GM06990 (cell line): Measurements from ENCODE around the gene MAIP1.

Experiments
- DNase-seq: peaks from one replicate; pipeline ENCODE4 v3.0.0-alpha.2; 2011; ENCODE audit not compliant: insufficient read length; ENCODE audit errors: extremely low read depth
- H3K27me3 ChIP-seq: replicated peaks from 2 replicates; pipeline ENCODE4 v1.6.0; 2011; ENCODE audit warnings: low read length; ENCODE audit not compliant: control insufficient read depth, insufficient read depth
- H3K36me3 ChIP-seq: 2 replicates; pipeline ENCODE4 v1.5.1; 2011; ENCODE audit warnings: low read length; ENCODE audit not compliant: control insufficient read depth, insufficient read depth
- H3K4me3 ChIP-seq: replicated peaks from 2 replicates; pipeline ENCODE4 v1.5.1; 2011; ENCODE audit warnings: low read depth, mild to moderate bottlenecking, control low read depth, low read length
- TF ChIP-seq, protein P1 (sequence below): IDR thresholded peaks from 2 replicates; pipeline ENCODE4 v1.5.1; 2011; ENCODE audit warnings: low read length, control low read depth, mild to moderate bottlenecking, inconsistent platforms; ENCODE audit not compliant: insufficient read depth, poor library complexity, severe bottlenecking

MAIP1 gene

DNA sequence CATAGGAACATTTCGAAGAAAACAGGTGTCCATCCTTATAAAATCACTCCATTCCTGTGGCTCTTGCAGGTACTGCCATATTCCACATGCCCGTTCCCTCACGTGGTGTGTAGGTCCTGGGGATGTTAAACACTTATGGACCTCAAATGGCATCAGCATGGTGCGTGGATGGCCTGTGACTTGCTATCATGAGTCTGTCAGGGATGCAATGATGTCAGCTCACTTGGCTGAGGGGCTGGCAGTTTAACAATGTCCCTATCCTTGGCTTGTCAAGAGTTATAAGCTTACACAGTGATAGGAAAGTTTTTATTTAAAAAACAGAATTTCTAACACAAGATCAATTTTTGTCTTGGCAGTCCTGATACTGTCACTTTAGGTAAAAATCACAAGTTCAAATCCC lies 28.8 kb downstream of the MAIP1 start:
- Histone ChIP-seq H3K27me3 (no peaks in the 10 kb centered on the region), H3K36me3 (no peaks in the 10 kb centered on the region), H3K4me3 (no peak overlapping the region)
- DNase-seq = no peak
- TF ChIP-seq, protein P1, sequence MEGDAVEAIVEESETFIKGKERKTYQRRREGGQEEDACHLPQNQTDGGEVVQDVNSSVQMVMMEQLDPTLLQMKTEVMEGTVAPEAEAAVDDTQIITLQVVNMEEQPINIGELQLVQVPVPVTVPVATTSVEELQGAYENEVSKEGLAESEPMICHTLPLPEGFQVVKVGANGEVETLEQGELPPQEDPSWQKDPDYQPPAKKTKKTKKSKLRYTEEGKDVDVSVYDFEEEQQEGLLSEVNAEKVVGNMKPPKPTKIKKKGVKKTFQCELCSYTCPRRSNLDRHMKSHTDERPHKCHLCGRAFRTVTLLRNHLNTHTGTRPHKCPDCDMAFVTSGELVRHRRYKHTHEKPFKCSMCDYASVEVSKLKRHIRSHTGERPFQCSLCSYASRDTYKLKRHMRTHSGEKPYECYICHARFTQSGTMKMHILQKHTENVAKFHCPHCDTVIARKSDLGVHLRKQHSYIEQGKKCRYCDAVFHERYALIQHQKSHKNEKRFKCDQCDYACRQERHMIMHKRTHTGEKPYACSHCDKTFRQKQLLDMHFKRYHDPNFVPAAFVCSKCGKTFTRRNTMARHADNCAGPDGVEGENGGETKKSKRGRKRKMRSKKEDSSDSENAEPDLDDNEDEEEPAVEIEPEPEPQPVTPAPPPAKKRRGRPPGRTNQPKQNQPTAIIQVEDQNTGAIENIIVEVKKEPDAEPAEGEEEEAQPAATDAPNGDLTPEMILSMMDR = no peak

DNA sequence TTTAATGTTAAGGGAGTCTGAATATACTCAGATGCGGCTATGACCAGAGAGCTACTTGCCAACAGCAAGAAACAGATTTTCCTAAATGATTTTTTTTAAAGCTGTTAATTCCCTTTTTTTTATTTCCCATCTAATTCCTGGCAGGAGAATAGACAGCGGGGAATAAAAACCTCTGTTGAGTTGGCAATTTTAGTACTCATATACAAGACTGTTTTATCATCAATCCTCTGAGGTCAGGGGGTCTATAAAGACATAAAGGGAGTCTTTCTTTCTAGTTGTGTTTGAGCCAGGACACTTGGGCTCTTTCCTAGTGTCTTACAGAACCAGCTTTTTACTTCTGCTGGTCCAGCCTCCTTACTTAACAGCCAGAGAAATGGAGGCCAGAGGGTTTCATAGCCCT lies 29.4 kb downstream of the MAIP1 start:
- TF ChIP-seq, protein P1 = no peak
- no peaks in the 10 kb centered on the region for H3K36me3 ChIP-seq
- no peaks in the 10 kb centered on the region for H3K27me3 ChIP-seq
- DNase-seq = no peak
- H3K4me3 ChIP-seq = no peak overlapping the region

DNA sequence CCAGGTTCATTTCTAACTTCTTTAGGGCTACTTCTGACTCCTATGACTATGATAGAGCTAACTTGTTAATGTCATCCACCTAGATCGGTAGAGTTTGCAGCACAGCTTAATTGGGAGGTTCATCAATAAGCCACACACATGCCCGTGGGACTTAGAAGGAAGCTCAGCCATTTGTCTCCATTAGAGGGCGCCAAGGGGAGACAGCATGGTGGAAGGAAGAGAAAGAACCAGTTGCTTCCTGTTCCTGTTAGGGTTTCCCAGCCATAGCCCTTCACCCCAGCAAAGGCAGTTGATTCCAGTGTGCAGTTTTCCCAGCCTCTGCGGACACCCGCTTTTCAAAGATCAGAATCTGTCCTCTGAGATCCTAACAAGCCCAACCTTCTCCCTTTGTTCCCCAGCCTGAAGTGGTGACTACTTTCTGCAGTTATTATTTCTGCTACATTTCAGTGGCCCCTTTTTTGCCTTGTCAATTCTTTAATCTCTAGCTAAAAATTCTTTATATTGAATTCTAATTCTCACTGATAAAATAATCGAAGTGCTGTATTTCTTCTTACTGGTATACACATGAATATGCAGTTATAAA lies 30.3 kb downstream of the MAIP1 start:
- Histone ChIP-seq H3K4me3 (no peak overlapping the region), H3K27me3 (no peaks in the 10 kb centered on the region), H3K36me3 (no peaks in the 10 kb centered on the region)
- no peak for DNase-seq
- TF ChIP-seq, protein P1 = peak; percentile 72

DNA sequence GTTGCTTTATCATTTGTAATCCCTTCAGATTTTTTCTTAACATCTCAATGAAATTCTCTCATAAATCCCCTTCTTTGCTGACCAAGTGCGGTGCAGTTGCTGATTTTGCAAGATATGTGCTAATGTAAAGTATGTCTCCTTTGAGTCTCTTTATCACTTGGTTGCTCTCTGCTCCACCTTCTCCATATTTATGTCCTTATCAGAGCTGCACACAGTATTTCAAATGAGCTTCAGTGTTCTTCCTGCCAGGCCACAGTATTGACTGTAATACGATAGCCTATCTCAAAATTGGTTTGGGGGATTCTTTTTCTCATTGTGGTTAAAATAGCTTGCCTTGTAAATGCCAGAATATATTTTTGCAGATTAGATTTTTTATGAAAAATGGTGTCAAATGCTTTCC lies 32.2 kb downstream of the MAIP1 start:
- H3K27me3 ChIP-seq = no peaks in the 10 kb centered on the region
- TF ChIP-seq, protein P1 = no peak
- no peak for DNase-seq
- no peak overlapping the region for H3K4me3 ChIP-seq
- H3K36me3 ChIP-seq = no peaks in the 10 kb centered on the region

DNA sequence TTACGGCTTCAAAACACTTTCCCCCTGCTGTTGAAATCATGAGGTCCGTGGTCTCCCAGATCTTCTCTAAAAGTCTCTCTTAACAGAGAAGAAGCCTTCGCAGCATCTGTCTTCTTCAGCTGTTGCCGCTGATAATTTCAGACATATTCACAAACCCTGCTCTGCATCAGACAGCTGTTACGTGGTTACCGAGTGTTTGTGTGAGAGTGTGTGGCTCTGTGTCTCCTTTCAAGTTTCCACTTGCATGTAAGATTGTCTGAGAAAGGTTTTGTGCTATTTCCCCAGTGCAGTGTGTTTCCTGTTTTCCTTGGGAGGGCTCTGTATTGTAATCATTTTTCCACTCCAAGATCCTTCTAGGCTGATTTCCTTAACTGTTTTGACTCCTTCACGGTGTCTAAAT lies 32.8 kb downstream of the MAIP1 start:
- DNase-seq = no peak
- H3K4me3 ChIP-seq = no peak overlapping the region
- TF ChIP-seq, protein P1 = no peak
- no peaks in the 10 kb centered on the region for H3K27me3 ChIP-seq
- H3K36me3 ChIP-seq = no peaks in the 10 kb centered on the region

DNA sequence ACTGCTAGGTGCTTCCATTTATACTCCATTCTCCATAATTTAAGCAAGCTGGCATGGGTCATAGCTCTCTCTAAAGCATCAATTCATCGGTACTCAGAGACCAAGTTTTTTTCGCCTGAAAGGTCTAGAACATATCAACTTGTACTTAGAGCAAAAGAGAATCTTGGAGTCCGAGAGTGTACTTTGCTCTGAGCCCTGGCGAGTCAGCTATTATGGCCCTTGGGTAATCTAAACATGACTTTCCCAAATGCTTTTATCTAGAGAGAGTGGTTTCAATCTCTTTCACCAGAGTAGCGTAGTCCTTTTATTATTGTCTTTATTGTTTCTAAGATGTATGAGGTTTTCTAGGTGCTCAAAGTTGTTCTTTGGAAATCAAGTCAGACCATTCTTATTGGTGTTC lies 34.4 kb downstream of the MAIP1 start:
- no peaks in the 10 kb centered on the region for H3K36me3 ChIP-seq
- no peaks in the 10 kb centered on the region for H3K27me3 ChIP-seq
- no peak for DNase-seq
- H3K4me3 ChIP-seq = no peak overlapping the region
- TF ChIP-seq, protein P1 = no peak
